SK-N-MC (cell line): Measurements from ENCODE around the gene PSMB3.
"Not testable (repeated sequence)": the region's sequence is repeated elsewhere in the genome, so short reads cannot be mapped to it uniquely, and the experiment has no call there.

Source experiments
- EZH2 ChIP-seq: fragments of 200-600 bp; sonication (generic); IDR thresholded peaks from one replicate; pipeline ENCODE4 v1.6.1; 2017; ENCODE audit warnings: antibody characterized with exemption
- FOXP2 ChIP-seq: optimal IDR thresholded peaks from 2 replicates; pipeline ENCODE3; 2011; ENCODE audit warnings: mild to moderate bottlenecking, moderate library complexity; ENCODE audit not compliant: insufficient read depth; ENCODE audit errors: extremely low read length, control extremely low read depth
- POLR2AphosphoS5 ChIP-seq: IDR thresholded peaks from 2 replicates; pipeline ENCODE4 v1.6.1; 2012; ENCODE audit warnings: mild to moderate bottlenecking, low read depth, low read length, borderline replicate concordance

- TF ChIP-seq EZH2, POLR2AphosphoS5, FOXP2: not testable (repeated sequence)
Observed at GRCh38 chr17:38787999-38788398, 35.5 kb downstream of the PSMB3 start.
